BLaER1 (cell line): ENCODE results near the gene RAB35.

Source experiments
- H3K27ac ChIP-seq: shearing (Covaris generic); formaldehyde crosslinking; 2 replicates; pipeline ENCODE4 v1.8.1; 2022
- H3K27me3 ChIP-seq: shearing (Covaris generic); formaldehyde crosslinking; 2 replicates; pipeline ENCODE4 v1.8.1; 2022
- H3K36me3 ChIP-seq: shearing (Covaris generic); formaldehyde crosslinking; 2 replicates; pipeline ENCODE4 v1.8.1; 2022
- H3K4me1 ChIP-seq: shearing (Covaris generic); formaldehyde crosslinking; 2 replicates; pipeline ENCODE4 v1.8.1; 2022
- H3K4me2 ChIP-seq: shearing (Covaris generic); formaldehyde crosslinking; 2 replicates; pipeline ENCODE4 v1.8.1; 2022
- H3K4me3 ChIP-seq: shearing (Covaris generic); formaldehyde crosslinking; 2 replicates; pipeline ENCODE4 v1.8.1; 2022
- H3K9ac ChIP-seq: shearing (Covaris generic); formaldehyde crosslinking; 2 replicates; pipeline ENCODE4 v1.8.1; 2022
- H3K9me3 ChIP-seq: shearing (Covaris generic); formaldehyde crosslinking; 2 replicates; pipeline ENCODE4 v1.8.1; 2022
- H4K20me1 ChIP-seq: shearing (Covaris generic); formaldehyde crosslinking; 2 replicates; pipeline ENCODE4 v1.8.1; 2022
- Cebpa-rat ChIP-seq: shearing (Covaris generic); IDR thresholded peaks from 2 replicates; pipeline ENCODE4 v1.8.1; 2022

RAB35 gene

DNA sequence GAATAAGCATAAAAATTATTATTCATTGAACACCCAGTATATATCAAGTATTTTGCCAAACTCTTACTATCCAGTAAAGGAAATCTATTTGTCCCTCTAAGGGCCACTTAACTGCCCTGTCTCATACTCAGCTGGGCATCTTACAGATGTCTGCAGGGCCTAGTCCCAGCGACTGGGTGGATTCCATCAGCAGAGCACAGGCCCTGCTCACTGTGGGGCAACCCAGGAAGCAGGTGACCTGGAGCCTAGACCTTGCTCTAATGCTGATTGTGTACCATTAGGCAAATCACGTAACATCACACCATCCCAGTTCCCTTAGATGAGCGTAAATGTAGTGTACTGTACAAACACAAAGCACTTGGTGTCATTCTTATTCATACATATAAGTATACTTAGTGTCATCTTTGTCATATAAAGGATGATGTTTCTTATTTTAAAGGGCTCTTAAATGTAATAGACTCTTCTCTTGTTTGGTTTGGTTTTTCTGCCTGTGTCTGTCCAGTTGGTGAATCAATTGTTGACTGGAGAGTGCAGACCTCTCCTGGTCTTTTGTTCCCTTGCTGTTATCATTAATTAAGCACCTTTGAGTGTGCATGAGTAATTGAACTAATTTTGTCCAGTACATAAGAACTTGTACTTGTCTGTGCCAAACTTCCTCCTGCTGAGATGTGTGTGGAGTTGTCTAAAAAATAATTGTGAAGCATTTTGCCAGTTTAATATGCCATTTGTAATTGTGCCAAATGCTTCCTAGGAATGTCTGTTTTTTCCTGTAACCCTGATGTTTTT is 49.3 kb downstream of the RAB35 start:
- H3K9me3 ChIP-seq = no peaks in the 10 kb centered on the region
- no peaks in the 10 kb centered on the region for H3K27me3 ChIP-seq
- no peak overlapping the region for H3K9ac ChIP-seq
- H3K4me2 ChIP-seq = no peak overlapping the region
- no peak overlapping the region for H3K4me3 ChIP-seq
- H3K4me1 ChIP-seq = peaks cover 7% of the 10 kb centered on the region
- no peaks in the 10 kb centered on the region for H3K36me3 ChIP-seq
- H4K20me1 ChIP-seq = no peaks in the 10 kb centered on the region
- TF ChIP-seq Cebpa-rat = no peak
- no peak overlapping the region for H3K27ac ChIP-seq

DNA sequence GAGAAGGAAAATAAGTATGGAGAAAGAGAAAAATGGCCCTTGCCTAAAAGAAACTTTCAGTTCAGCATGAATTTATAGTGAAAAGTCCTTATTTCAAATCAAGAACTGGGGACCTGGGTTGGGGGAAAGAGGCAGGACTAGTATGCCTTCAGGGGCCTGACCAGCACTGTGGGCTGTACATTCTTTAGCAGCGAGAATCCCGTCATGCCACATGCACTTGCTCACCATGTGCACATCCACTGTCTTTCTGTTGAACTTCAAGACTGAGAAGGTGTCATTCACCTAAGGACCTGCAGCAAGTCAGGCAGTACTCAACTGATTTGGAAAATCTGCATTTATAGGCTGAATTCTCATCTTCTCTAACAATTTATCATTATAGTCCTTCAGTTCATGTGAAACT is 50.2 kb downstream of the RAB35 start:
- no peaks in the 10 kb centered on the region for H3K9me3 ChIP-seq
- H3K4me3 ChIP-seq = no peak overlapping the region
- no peak overlapping the region for H3K4me2 ChIP-seq
- H3K27ac ChIP-seq = no peak overlapping the region
- no peaks in the 10 kb centered on the region for H3K36me3 ChIP-seq
- H3K4me1 ChIP-seq = peaks cover 7% of the 10 kb centered on the region
- H3K27me3 ChIP-seq = no peaks in the 10 kb centered on the region
- TF ChIP-seq Cebpa-rat = no peak
- H4K20me1 ChIP-seq = no peaks in the 10 kb centered on the region
- H3K9ac ChIP-seq = no peak overlapping the region

- Histone ChIP-seq H3K4me3 (no peak overlapping the region), H3K27me3 (no peaks in the 10 kb centered on the region), H3K4me2 (no peak overlapping the region), H3K9me3 (no peaks in the 10 kb centered on the region), H3K27ac (no peak overlapping the region), H3K9ac (no peak overlapping the region), H3K36me3 (no peaks in the 10 kb centered on the region), H3K4me1 (peaks cover 7% of the 10 kb centered on the region), H4K20me1 (no peaks in the 10 kb centered on the region)
- TF ChIP-seq Cebpa-rat = no peak
Measured at GRCh38 chr12:120065472-120065871, 51.1 kb downstream of the RAB35 start.

DNA sequence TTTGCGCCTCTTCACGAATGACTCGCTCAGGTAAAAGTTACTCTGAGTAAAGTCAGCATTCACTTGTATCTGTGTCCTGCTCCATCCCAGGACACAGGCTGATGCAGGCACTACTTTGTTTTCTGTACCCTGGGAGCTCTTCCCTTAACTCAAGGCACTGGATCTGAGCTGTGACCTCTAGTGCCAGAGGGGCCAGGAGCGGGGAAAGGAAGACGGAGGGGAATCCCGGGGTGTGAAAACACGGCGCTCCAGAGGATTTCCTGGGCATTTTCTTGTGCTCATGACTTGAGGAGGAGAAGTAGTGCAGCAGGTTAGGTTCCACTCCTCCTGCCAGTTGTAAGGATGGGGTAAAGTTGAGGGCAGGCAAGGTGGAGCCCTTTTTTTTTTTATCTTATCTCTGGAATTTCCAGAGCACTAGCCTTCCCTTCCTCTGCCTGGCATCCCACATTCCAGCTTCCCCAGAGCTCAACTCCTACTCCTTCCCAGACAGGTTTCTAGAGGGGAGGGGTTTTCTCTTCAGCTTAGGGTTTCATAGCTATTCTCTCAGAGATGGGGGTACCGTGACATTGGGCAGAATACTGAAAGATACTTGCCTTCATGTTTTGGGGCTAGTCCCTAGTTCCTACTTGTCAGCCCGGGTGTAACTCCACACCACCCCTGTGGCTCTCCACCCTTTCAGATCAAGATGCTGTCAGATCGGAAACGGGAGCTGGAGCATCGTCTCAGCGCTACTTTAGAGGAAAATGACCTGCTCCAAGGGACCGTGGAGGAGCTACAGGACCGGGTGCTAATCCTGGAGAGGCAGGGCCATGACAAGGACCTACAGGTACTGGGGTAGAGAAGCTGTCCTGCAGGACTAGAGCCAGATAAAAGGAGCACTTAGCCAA is 52.3 kb downstream of the RAB35 start:
- H4K20me1 ChIP-seq = no peaks in the 10 kb centered on the region
- no peak overlapping the region for H3K4me2 ChIP-seq
- TF ChIP-seq Cebpa-rat = no peak
- no peak overlapping the region for H3K27ac ChIP-seq
- no peak overlapping the region for H3K9ac ChIP-seq
- peaks cover 7% of the 10 kb centered on the region for H3K4me1 ChIP-seq
- no peaks in the 10 kb centered on the region for H3K36me3 ChIP-seq
- no peaks in the 10 kb centered on the region for H3K27me3 ChIP-seq
- no peak overlapping the region for H3K4me3 ChIP-seq
- no peaks in the 10 kb centered on the region for H3K9me3 ChIP-seq

DNA sequence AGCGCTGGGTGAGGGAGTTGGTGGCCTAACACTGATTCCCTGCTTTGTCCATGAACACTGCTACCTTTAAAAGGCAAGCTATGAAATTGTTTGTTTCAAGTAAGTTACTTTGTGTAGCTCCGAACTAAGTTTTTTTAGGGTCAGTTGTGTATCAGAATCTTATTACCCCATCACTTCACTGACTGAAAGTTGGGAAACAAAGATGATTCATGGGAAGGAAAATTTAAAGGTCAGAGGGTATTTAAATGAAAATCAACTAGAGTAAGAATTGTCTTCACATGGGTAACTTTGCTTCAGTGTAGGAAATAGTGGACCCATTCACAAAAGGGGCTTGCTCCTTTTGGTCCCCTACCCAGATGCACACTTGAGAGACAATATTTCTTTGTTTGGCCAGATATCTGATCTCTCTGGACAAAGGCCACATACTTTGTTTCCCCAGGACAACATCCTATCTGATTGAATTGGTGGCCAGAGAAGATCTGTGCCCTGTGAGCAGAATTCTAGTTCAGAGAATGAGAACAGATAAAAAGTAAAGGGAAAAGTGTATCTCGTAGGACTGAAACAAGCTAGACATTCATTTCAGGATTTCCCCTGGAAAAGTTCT is 53.5 kb downstream of the RAB35 start:
- Histone ChIP-seq H3K4me1 (no peaks in the 10 kb centered on the region), H3K9ac (no peak overlapping the region), H3K27me3 (no peaks in the 10 kb centered on the region), H3K4me3 (no peak overlapping the region), H3K27ac (no peak overlapping the region), H3K36me3 (no peaks in the 10 kb centered on the region), H3K9me3 (no peaks in the 10 kb centered on the region), H3K4me2 (no peak overlapping the region), H4K20me1 (no peaks in the 10 kb centered on the region)
- no peak for TF ChIP-seq Cebpa-rat

GRCh38 chr12:120061575-120062214 is 54.9 kb downstream of the RAB35 start:
- H3K27ac ChIP-seq = no peak overlapping the region
- H3K9ac ChIP-seq = no peak overlapping the region
- no peaks in the 10 kb centered on the region for H3K9me3 ChIP-seq
- no peaks in the 10 kb centered on the region for H3K27me3 ChIP-seq
- no peak overlapping the region for H3K4me3 ChIP-seq
- H3K4me2 ChIP-seq = no peak overlapping the region
- no peaks in the 10 kb centered on the region for H3K4me1 ChIP-seq
- H4K20me1 ChIP-seq = no peaks in the 10 kb centered on the region
- no peak for TF ChIP-seq Cebpa-rat
- H3K36me3 ChIP-seq = no peaks in the 10 kb centered on the region

DNA sequence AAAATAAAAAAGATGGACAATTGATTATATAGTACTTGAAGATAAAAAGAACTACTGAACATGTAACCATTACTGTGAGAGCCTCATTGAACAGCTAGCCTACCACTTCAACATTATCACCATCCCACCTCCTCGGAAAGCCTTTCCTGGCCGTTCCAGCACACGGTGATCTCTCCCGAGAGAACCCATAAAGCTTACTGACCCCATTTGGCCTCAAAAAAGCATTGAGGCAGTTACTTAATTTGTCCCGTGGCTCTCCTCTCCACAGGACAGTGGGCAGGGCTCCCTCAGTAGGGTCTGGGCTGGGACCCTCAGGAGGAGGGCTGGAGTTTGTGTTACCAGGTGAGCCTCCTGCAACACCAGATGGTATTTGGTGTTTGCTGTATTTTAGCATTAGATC is 55.8 kb downstream of the RAB35 start:
- Histone ChIP-seq H3K4me3 (no peak overlapping the region), H3K36me3 (no peaks in the 10 kb centered on the region), H3K27ac (no peak overlapping the region), H3K9ac (no peak overlapping the region), H3K4me1 (no peaks in the 10 kb centered on the region), H4K20me1 (no peaks in the 10 kb centered on the region), H3K4me2 (no peak overlapping the region), H3K27me3 (no peaks in the 10 kb centered on the region), H3K9me3 (no peaks in the 10 kb centered on the region)
- TF ChIP-seq Cebpa-rat = no peak

DNA sequence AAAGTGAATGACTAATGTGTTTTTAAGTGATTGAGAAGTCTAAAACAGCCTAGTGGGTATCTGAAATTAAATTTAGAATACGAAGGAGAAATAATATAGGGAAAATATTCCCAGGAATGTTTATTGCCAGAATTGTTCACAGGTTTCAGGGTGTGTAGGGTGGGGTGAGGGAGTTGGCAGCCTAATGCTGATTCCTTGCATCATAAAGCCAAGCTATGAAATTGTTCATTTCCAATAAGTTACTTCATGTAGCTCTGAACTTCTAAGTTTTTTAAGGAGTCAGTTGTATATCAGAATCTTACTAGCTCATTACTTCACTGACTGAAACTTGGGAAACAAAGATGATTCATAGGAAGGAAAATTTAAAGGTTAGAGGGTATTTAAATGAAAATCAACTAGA is 56.4 kb downstream of the RAB35 start:
- Histone ChIP-seq H3K9me3 (no peaks in the 10 kb centered on the region), H4K20me1 (no peaks in the 10 kb centered on the region), H3K9ac (no peak overlapping the region), H3K27me3 (no peaks in the 10 kb centered on the region), H3K4me2 (no peak overlapping the region), H3K4me1 (no peaks in the 10 kb centered on the region), H3K4me3 (no peak overlapping the region), H3K36me3 (no peaks in the 10 kb centered on the region), H3K27ac (no peak overlapping the region)
- TF ChIP-seq Cebpa-rat = no peak

GRCh38 chr12:120056739-120057138 is 59.8 kb downstream of the RAB35 start:
- H3K9ac ChIP-seq = no peak overlapping the region
- H3K36me3 ChIP-seq = no peaks in the 10 kb centered on the region
- no peak overlapping the region for H3K4me2 ChIP-seq
- H3K27ac ChIP-seq = no peak overlapping the region
- H4K20me1 ChIP-seq = no peaks in the 10 kb centered on the region
- no peak for TF ChIP-seq Cebpa-rat
- H3K9me3 ChIP-seq = no peaks in the 10 kb centered on the region
- no peak overlapping the region for H3K4me3 ChIP-seq
- 0 out of 2 replicates have a peak, but pooled peaks cover 4% of the 10 kb centered on the region for H3K4me1 ChIP-seq
- no peaks in the 10 kb centered on the region for H3K27me3 ChIP-seq
